ENCODE measurements around the gene PIK3C2G. TPM values are rescaled to one million over a fixed set of nuclear protein-coding genes. Genes with fewer than 3 reads are reported as not detected.

The PIK3C2G gene, protein sequence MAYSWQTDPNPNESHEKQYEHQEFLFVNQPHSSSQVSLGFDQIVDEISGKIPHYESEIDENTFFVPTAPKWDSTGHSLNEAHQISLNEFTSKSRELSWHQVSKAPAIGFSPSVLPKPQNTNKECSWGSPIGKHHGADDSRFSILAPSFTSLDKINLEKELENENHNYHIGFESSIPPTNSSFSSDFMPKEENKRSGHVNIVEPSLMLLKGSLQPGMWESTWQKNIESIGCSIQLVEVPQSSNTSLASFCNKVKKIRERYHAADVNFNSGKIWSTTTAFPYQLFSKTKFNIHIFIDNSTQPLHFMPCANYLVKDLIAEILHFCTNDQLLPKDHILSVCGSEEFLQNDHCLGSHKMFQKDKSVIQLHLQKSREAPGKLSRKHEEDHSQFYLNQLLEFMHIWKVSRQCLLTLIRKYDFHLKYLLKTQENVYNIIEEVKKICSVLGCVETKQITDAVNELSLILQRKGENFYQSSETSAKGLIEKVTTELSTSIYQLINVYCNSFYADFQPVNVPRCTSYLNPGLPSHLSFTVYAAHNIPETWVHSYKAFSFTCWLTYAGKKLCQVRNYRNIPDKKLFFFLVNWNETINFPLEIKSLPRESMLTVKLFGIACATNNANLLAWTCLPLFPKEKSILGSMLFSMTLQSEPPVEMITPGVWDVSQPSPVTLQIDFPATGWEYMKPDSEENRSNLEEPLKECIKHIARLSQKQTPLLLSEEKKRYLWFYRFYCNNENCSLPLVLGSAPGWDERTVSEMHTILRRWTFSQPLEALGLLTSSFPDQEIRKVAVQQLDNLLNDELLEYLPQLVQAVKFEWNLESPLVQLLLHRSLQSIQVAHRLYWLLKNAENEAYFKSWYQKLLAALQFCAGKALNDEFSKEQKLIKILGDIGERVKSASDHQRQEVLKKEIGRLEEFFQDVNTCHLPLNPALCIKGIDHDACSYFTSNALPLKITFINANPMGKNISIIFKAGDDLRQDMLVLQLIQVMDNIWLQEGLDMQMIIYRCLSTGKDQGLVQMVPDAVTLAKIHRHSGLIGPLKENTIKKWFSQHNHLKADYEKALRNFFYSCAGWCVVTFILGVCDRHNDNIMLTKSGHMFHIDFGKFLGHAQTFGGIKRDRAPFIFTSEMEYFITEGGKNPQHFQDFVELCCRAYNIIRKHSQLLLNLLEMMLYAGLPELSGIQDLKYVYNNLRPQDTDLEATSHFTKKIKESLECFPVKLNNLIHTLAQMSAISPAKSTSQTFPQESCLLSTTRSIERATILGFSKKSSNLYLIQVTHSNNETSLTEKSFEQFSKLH (N-terminal part only)
- total RNA-seq, result under 1 TPM in 3 of 8 experiments, not detected in 5; 0.05 to 0.92 (median 0.19) TPM

DNA sequence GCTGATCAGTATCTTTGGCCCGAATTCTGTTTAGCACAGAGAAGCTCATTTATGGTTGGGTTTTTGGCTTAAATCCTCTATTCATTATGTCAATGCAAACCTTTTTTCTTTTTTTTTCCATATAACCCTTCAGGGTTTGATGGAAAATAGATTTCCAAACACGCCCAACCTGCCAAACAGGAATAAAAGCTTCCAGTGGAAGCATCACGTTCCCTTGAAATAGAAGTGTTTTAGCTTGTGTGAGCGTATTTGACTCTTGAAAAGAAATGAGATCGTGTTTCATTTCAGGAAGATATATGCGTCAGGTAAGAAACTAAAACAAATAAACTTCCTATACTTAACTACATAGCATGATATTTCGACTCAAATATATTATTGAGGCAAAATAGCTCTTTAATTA, at the start of gene PIK3C2G:
TSS of gene PIK3C2G (plus strand) at position 246 of the 400 bp plus-strand sequence. CDS start 20,564 bp downstream, outside the sequence.
- in situ Hi-C loops (cut with MboI; ENCODE audit: low pct_unique_long_range_greater_than_20kb in 2 of 9, low sequenced_read_pairs in 9 of 9, unreplicated experiment in 9 of 9), result loop anchor here in 2 of 9 experiments (25.0 kb wide), 2 partner anchors 151 to 926 kb away; no protein-coding TSS in a partner anchor
- 50 to 98% (median 91%) methylated on average over 2 to 7 of the region's 7 CpGs for WGBS, 10 experiments
- Histone ChIP-seq H3K4me1 (replicated peaks in 1 of 2) (peaks cover 0 to 7% of the 10 kb centered on the region in 2 donors), H3K4me3 (no peak within 1 kb of the TSS), H3K27ac (no peak within 1 kb of the TSS)
- no peak for ATAC-seq (replicated peaks in 6 of 8)

DNA sequence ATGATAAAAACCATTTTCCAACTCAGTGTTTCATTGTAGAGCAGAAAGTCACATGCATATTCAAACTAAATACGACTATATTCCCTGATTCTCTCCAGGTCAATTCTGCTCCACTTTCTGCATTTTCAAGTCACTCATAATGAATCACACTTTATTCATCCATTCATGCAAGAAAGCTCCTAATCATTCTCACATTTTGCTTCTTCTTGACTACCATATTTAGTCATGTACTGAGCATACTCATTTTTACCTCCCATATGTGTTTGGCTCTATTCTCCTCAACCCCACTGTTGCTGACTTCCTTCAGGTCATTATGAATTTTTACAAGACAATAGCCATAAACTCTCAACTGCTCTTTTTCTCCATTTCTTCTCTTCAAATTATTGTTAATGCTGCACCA, 43.4 kb upstream of the PIK3C2G start:
- Histone ChIP-seq H3K4me3 (no peak overlapping the region), H3K27ac (no peak overlapping the region), H3K4me1 (replicated peaks in 1 of 2) (peaks cover 0 to 25% of the 10 kb centered on the region in 2 donors)
- peak in 3 of 8 experiments; percentile 53 to 99 (median 97) for ATAC-seq (replicated peaks in 6 of 8)
- WGBS, 10 experiments, result 0 to 100% (median 83%) methylated on average over 1 of the region's 1 CpG
- in situ Hi-C loops (cut with MboI; ENCODE audit: low pct_unique_long_range_greater_than_20kb in 2 of 9, low sequenced_read_pairs in 9 of 9, unreplicated experiment in 9 of 9), result loop anchor here in 1 of 9 experiments (10.0 kb wide), 1 partner anchor 73 kb away; no protein-coding TSS in a partner anchor

DNA sequence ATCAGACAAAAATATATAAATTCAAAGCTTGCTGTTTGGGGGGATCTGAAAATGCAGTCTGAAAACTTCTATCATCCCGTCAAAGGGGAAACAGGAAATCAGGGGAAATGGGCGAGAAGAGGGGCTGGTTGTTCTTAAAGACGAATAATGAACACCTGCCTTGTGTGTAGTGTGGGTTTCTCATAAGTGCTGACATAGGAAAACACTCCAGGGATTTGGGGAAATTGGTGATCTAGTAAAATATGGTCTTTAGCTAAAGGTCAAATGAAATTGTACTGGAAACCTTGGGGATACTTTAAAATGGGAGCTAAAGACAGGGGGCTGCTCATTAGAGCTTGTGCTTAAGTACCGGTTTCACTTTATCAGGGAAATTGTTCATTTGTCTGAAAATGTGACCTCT, 39.6 kb upstream of the PIK3C2G start:
- H3K4me1 ChIP-seq (replicated peaks in 1 of 2), result peaks cover 0 to 25% of the 10 kb centered on the region in 2 donors
- in situ Hi-C loops (cut with MboI; ENCODE audit: low pct_unique_long_range_greater_than_20kb in 2 of 9, low sequenced_read_pairs in 9 of 9, unreplicated experiment in 9 of 9), result no loop called here
- ATAC-seq (replicated peaks in 6 of 8), result no peak
- H3K27ac ChIP-seq, result no peak overlapping the region
- no peak overlapping the region for H3K4me3 ChIP-seq
- 39 to 95% (median 85%) methylated on average over 1 to 4 of the region's 4 CpGs; no CpG with 5 or more reads in 2 of the 10 experiments for WGBS, 10 experiments

DNA sequence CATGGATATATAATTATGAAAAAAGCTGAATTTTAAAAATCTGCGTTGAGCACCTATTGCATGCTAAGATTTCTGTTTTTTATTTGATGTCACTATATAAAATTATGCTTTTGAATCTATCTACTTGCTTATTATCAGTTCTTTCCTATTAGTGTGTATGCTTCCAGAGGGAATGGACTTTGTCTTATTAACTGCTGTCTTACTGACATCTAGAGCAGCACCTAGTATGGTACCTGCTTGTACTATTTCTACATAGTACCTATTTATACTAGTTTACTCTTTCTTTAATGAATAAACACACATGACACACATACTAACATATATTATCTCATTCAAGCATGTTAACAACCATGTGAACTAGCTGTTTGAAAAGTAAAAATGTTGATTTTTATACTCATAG, 38.6 kb upstream of the PIK3C2G start:
- no peak for ATAC-seq (replicated peaks in 6 of 8)
- 83 to 100% (median 90%) methylated on average over 1 of the region's 1 CpG; no CpG with 5 or more reads in 2 of the 10 experiments for WGBS, 10 experiments
- no peak overlapping the region for H3K27ac ChIP-seq
- H3K4me1 ChIP-seq (replicated peaks in 1 of 2), result peaks cover 0 to 20% of the 10 kb centered on the region in 2 donors
- in situ Hi-C loops (cut with MboI; ENCODE audit: low pct_unique_long_range_greater_than_20kb in 2 of 9, low sequenced_read_pairs in 9 of 9, unreplicated experiment in 9 of 9), result no loop called here
- H3K4me3 ChIP-seq, result no peak overlapping the region

DNA sequence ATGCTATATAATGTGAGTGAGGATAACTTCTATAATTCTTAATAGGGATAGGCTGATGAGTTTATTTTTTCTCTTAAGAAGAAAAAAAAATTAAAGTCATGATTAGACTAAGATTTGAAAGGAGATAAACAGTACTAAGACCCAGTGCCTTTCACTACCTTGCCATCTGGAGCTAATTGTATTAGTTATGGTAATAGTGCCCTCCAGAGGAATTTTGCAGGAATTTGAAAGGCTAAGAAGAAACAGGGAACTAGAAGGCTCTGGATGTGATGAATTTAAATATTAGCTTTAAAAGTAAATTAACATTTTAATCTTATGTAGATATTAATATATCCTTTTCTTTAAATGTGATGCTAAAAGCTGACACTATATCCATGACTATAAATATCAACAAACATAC, 36.6 kb upstream of the PIK3C2G start:
- H3K4me1 ChIP-seq (replicated peaks in 1 of 2), result peaks cover 0 to 13% of the 10 kb centered on the region in 2 donors
- peak in 4 of 8 experiments; percentile 58 to 89 (median 84) for ATAC-seq (replicated peaks in 6 of 8)
- in situ Hi-C loops (cut with MboI; ENCODE audit: low pct_unique_long_range_greater_than_20kb in 2 of 9, low sequenced_read_pairs in 9 of 9, unreplicated experiment in 9 of 9), result loop anchor here in 1 of 9 experiments (25.0 kb wide), 1 partner anchor 963 kb away; no protein-coding TSS in a partner anchor
- H3K27ac ChIP-seq, result no peak overlapping the region
- H3K4me3 ChIP-seq, result no peak overlapping the region

DNA sequence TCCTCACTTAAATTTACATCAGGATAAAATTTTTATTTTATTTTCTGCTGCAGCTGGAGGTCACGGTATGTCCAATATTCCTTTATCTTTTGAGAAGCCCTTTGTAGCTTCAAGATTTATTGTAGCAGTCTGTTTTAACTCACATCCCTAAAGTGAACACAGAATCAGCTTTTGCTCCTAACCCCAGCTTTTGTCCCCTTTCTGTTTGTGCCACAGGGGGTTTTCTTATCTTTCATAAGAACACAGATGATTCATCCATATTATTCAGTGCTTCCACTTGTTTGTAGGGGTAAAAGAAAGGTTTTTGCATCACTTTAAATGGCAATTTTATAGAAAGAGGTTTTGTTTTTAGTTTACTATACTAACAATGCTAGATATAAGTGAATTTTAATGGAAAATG, 21.8 kb upstream of the PIK3C2G start:
- H3K4me3 ChIP-seq, result no peak overlapping the region
- 20 to 100% (median 82%) methylated on average over 1 of the region's 1 CpG; no CpG with 5 or more reads in 1 of the 10 experiments for WGBS, 10 experiments
- ATAC-seq (replicated peaks in 6 of 8), result no peak
- no peak overlapping the region for H3K27ac ChIP-seq
- in situ Hi-C loops (cut with MboI; ENCODE audit: low pct_unique_long_range_greater_than_20kb in 2 of 9, low sequenced_read_pairs in 9 of 9, unreplicated experiment in 9 of 9), result loop anchor here in 1 of 9 experiments (25.0 kb wide), 1 partner anchor 948 kb away; no protein-coding TSS in a partner anchor
- no peaks in the 10 kb centered on the region for H3K4me1 ChIP-seq (replicated peaks in 1 of 2)

DNA sequence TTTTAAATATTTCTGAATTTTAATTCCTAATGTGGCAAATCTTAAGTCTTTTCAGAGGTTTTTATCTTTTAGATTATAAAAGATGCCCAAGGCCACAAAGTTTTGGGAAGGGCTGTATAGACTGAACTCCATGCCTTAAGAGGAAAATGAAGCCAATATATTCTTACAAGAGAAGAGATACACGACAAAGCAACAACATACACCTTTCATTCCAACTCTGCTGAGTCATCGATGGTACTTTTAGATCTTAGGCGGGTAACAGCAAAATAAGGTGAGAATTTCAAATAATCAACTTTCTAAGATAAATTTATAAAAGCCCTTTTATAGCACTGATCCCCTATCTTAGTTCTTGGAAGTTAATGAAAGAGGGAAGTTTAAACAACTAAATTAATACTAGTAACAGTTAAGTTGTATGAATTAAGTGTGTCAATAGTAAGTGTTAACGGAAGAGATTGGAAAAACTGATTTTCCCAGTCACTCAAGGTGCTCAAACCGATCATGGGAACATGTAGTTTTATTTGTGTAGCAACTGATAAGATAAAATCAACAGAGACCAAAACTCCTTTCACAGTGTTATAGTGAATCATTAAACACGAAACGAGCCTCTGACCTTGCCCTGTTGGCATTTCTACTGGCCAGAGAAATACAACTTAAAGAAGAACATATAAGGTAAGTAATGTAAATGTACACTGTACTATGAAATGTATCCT, 18.8 kb upstream of the PIK3C2G start:
- WGBS, 10 experiments, result 78 to 100% (median 89%) methylated on average over 3 to 7 of the region's 7 CpGs
- in situ Hi-C loops (cut with MboI; ENCODE audit: low pct_unique_long_range_greater_than_20kb in 2 of 9, low sequenced_read_pairs in 9 of 9, unreplicated experiment in 9 of 9), result loop anchor here in 1 of 9 experiments (25.0 kb wide), 1 partner anchor 945 kb away; no protein-coding TSS in a partner anchor
- Histone ChIP-seq H3K27ac (no peak overlapping the region), H3K4me3 (no peak overlapping the region), H3K4me1 (replicated peaks in 1 of 2) (no peaks in the 10 kb centered on the region)
- ATAC-seq (replicated peaks in 6 of 8), result no peak

DNA sequence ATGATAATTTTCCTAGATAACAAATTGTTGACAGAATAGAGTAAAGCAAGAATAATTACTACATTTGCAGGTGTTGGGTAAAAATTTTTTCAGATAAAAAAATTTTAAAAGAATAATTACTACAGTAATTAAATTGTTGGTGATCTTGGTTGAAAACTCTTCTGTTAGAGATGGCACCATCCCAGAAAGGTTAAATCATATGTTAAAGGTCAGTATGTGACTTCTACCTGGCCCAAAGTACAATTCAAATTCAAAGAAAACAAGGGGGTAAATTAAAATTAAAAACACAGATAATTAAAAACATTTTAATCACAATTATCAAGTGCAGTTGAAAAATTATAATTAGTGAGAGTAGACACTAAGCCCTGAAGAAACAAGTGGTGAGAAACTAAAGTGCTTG, 18.1 kb upstream of the PIK3C2G start:
- ATAC-seq (replicated peaks in 6 of 8), result no peak
- no peak overlapping the region for H3K4me3 ChIP-seq
- in situ Hi-C loops (cut with MboI; ENCODE audit: low pct_unique_long_range_greater_than_20kb in 2 of 9, low sequenced_read_pairs in 9 of 9, unreplicated experiment in 9 of 9), result loop anchor here in 1 of 9 experiments (25.0 kb wide), 1 partner anchor 944 kb away; no protein-coding TSS in a partner anchor
- H3K27ac ChIP-seq, result no peak overlapping the region
- no peaks in the 10 kb centered on the region for H3K4me1 ChIP-seq (replicated peaks in 1 of 2)

DNA sequence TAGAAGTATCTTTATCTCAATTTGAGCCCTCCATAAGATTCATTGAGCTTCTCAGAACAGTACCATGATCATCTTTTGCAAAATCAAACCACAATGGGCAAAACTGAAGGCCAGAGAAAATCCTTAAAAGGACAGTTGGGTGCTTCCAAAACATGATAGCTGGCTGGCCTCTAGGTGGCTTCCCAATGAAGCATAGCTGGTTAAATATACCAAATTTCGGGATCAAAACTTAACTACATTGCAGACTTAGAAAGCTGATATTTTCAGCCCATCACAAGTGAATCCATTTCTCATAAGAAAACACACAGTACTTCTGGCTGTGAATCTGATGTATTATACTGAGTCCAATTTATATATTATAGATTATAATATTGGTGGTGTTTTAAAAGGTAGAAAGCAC, 15.3 kb upstream of the PIK3C2G start:
- H3K27ac ChIP-seq, result no peak overlapping the region
- H3K4me1 ChIP-seq (replicated peaks in 1 of 2), result peaks cover 0 to 6% of the 10 kb centered on the region in 2 donors
- in situ Hi-C loops (cut with MboI; ENCODE audit: low pct_unique_long_range_greater_than_20kb in 2 of 9, low sequenced_read_pairs in 9 of 9, unreplicated experiment in 9 of 9), result loop anchor here in 1 of 9 experiments (25.0 kb wide), 1 partner anchor 941 kb away; no protein-coding TSS in a partner anchor
- ATAC-seq (replicated peaks in 6 of 8), result no peak
- no peak overlapping the region for H3K4me3 ChIP-seq
- 75 to 100% (median 96%) methylated on average over 1 of the region's 1 CpG; no CpG with 5 or more reads in 6 of the 10 experiments for WGBS, 10 experiments

DNA sequence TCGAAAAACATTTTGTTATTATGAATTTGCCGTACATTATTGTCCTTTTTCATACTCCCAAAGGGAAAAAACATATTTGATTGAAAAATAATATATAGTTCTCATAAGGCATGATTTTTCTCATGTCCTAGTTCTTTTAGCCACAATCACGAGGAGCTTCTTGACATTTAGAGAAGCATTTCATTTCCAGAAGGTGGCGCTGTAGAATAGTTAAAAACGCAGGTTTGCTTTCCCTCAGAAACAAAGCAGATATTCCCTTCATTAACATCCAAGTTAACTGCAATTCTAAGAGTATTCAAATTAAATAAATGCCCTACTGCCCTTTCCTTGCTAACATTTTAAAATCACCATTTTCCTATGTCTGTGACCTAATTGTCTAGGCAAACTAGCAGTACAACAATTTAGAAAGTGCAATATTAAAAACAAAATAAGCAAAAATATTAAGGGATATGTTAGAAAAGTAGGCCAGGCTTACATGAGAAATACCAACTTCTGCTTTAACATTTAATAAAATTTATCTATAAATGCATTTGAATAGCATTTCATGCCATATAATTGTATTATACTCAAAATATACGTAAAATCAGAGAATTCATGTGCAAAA, 10.9 kb upstream of the PIK3C2G start:
- ATAC-seq (replicated peaks in 6 of 8), result peak in 7 of 8 experiments; percentile 35 to 79 (median 57)
- WGBS, 10 experiments, result 11 to 33% (median 21%) methylated on average over 3 to 6 of the region's 6 CpGs
- H3K4me1 ChIP-seq (replicated peaks in 1 of 2), result peaks cover 0 to 6% of the 10 kb centered on the region in 2 donors
- no peak overlapping the region for H3K27ac ChIP-seq
- in situ Hi-C loops (cut with MboI; ENCODE audit: low pct_unique_long_range_greater_than_20kb in 2 of 9, low sequenced_read_pairs in 9 of 9, unreplicated experiment in 9 of 9), result loop anchor here in 2 of 9 experiments (25.0 kb wide), 2 partner anchors 162 to 937 kb away; no protein-coding TSS in a partner anchor
- no peak overlapping the region for H3K4me3 ChIP-seq

DNA sequence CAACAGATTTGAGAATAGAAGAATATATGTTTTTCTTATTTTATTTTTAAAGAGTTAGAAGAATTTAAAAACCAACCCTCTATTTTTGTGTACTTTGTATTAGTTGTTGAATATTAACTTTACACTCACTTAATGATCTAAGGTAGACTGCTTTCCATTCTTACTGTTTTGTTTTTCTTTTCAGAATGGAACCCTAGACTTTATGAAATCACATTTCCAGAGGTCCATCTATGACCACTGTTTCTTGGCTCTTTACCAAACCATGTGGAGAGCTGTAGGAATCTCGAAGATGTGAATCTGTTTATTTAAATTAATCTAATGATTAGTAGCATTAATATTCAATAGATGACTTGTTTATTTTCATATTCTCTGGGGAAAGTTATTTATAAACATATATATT, 7.2 kb upstream of the PIK3C2G start:
- in situ Hi-C loops (cut with MboI; ENCODE audit: low pct_unique_long_range_greater_than_20kb in 2 of 9, low sequenced_read_pairs in 9 of 9, unreplicated experiment in 9 of 9), result loop anchor here in 2 of 9 experiments (25.0 kb wide), 2 partner anchors 158 to 933 kb away; no protein-coding TSS in a partner anchor
- 0 to 100% (median 76%) methylated on average over 1 of the region's 1 CpG; no CpG with 5 or more reads in 2 of the 10 experiments for WGBS, 10 experiments
- no peak overlapping the region for H3K27ac ChIP-seq
- peaks cover 0 to 6% of the 10 kb centered on the region in 2 donors for H3K4me1 ChIP-seq (replicated peaks in 1 of 2)
- no peak for ATAC-seq (replicated peaks in 6 of 8)
- H3K4me3 ChIP-seq, result no peak overlapping the region
